Fibroblast of the conjunctiva (primary cell): ENCODE measurements around the gene RNF144A.

Experiments
- DNase-seq: peaks from one replicate; pipeline ENCODE4 v3.0.0-alpha.2; 2010; ENCODE audit warnings: low read depth

RNF144A gene

DNA sequence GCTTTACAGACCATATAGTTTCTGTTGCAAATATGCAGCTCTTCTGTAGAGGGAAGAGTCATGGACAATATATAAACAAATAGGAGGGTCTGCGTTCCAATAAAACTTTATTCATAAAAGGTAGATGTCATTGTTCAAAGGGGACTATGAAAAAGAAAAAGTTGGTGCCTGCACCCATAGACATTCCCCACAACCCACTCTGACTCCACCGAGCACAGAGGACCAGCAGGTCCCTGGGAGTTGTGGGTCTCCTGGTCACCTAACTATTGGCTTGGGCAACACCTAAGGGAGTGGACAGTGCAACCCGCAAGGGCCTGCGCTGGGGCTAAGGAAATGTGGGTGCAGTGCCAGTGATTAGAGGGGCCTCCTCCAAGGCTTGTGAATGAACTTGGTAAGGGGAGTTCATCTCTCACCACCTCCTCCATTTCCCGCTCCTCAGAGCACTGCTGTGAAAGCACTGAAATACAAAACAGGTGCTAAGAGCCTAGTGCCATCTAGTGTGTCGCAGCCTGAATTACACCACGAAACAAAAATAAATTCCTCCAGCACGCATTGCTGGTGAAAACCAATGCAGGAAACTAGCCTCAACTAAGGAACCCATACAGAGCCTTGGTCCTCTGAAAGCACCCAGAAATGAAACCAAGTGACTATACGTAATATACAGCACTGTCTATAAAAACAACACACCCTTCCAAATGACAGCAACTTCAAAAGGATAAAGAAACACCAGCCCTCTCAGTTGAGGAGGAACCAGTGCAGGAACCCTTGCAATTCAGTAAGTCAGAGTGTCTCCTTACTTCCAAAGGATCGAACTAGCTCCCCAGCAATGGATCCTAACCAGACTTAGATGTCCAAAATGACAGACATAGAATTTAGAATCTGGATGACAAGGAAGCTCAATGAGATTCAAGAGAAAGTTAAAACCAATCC is 166.6 kb downstream of the RNF144A start:
- no peak for DNase-seq

GRCh38 chr2:7084601-7085000 is 167.4 kb downstream of the RNF144A start:
- no peak for DNase-seq

DNA sequence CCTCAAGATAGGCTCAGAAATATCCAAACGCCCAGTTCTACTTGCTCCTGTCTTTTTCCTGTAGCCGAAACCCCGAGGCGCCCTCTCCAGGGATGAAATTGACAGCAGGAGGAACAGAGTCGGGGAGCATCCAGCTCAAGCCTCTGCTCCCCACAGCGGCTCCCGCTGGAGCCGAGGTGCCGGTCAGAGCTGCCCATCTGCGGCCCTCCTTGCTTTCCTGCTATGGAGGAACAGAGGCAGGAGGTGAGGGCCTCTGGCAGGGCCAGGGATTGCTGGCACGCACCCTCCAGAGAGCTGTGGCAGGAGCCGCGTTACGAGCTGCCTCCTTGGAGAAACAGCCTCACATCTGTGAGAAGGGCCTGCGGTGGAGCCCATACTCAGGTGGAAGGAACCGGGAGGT is 172.1 kb downstream of the RNF144A start:
- DNase-seq, result no peak

DNA sequence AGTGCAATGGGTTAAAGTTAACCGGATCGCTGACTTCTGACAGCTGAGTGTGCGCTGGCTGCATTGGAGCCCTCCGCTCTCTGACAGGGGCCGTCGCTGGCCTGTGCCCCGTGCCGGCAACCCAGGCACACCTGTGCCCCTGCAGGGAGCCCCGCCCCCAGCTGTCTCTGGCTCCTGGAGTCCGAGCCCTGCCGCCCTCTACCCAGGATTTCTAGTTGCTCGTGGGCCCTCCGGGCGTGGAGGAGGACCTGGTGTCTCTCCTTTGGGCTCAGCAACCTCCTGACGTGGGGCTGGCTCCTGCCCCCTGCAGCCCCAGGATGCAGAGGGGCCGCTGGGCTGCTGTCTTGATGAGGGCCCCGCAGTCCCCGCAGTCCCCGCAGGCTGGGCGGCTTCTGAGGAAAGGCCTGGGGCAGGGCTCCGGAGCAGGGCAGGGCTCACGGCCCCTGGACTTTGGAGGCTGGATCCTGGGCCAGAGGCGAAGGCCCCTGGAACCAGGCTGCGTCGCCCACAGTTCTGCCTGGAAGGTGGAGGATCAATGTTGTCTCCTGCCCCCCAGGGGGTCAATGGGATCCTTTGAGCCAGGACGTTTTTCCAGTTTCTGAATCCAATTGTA is 172.8 kb downstream of the RNF144A start:
- no peak for DNase-seq

- DNase-seq, result no peak
These were observed 176.2 kb downstream of the RNF144A start for GRCh38 chr2:7093376-7093775.
